22Rv1 (cell line): ENCODE results near the gene VPREB3.

Experiments used
- H3K27ac ChIP-seq: fragments of 450-650 bp; 2 replicates; pipeline ENCODE4 v1.5.1; 2017
- CTCF ChIP-seq: fragments of 450-650 bp; IDR thresholded peaks from 2 replicates; pipeline ENCODE4 v1.5.1; 2017; ENCODE audit warnings: mild to moderate bottlenecking
- ZFX ChIP-seq: fragments of 450-650 bp; IDR thresholded peaks from 2 replicates; pipeline ENCODE4 v1.6.1; 2017; ENCODE audit warnings: antibody characterized with exemption, borderline replicate concordance

VPREB3 gene

GRCh38 chr22:23718371-23719165 is 35.7 kb downstream of the VPREB3 start:
- TF ChIP-seq CTCF (no peak), ZFX (no peak)
- no peak overlapping the region for H3K27ac ChIP-seq

GRCh38 chr22:23716811-23717801 is 37.1 kb downstream of the VPREB3 start:
- TF ChIP-seq ZFX (no peak), CTCF (no peak)
- H3K27ac ChIP-seq = peak overlapping the region; percentile 61

GRCh38 chr22:23715806-23716375 is 38.3 kb downstream of the VPREB3 start:
- no peak for TF ChIP-seq ZFX
- TF ChIP-seq CTCF = no peak
- peak overlapping the region; percentile 61; the same call in 1 of the 2 replicates for H3K27ac ChIP-seq

GRCh38 chr22:23714596-23715578 is 39.3 kb downstream of the VPREB3 start:
- TF ChIP-seq ZFX = no peak
- TF ChIP-seq CTCF = no peak
- H3K27ac ChIP-seq = no peak overlapping the region

GRCh38 chr22:23713696-23714595 is 40.3 kb downstream of the VPREB3 start:
- H3K27ac ChIP-seq = no peak overlapping the region
- TF ChIP-seq CTCF = no peak
- TF ChIP-seq ZFX = no peak

- no peak overlapping the region for H3K27ac ChIP-seq
- TF ChIP-seq ZFX (no peak), CTCF (no peak)
Measured at GRCh38 chr22:23712256-23712655, 42.0 kb downstream of the VPREB3 start.
